Type B pancreatic cell (in vitro differentiated cells): ENCODE results near the gene TNRC6C. TPM values are rescaled to one million over a fixed set of nuclear protein-coding genes. Genes with fewer than 3 reads are reported as not detected.

Experiments
- DNase-seq: peaks from one replicate; pipeline ENCODE4 v3.0.0; 2021; ENCODE audit warnings: mixed read lengths; ENCODE audit not compliant: unreplicated experiment; ENCODE audit errors: extremely low spot score
- H3K27ac Mint-ChIP-seq: 2 replicates; pipeline ENCODE4 v1.8.0; 2021; ENCODE audit warnings: mild to moderate bottlenecking, mixed read lengths
- H3K27me3 Mint-ChIP-seq: 2 replicates; pipeline ENCODE4 v1.8.0; 2021; ENCODE audit warnings: mixed read lengths
- H3K36me3 Mint-ChIP-seq: 2 replicates; pipeline ENCODE4 v1.8.0; 2021; ENCODE audit warnings: mixed read lengths
- H3K4me1 Mint-ChIP-seq: one replicate; pipeline ENCODE4 v1.8.0; 2021; ENCODE audit warnings: mixed read lengths; ENCODE audit not compliant: unreplicated experiment
- H3K4me3 Mint-ChIP-seq: 2 replicates; pipeline ENCODE4 v1.8.0; 2021; ENCODE audit warnings: mild to moderate bottlenecking, mixed read lengths
- H3K9me3 Mint-ChIP-seq: 2 replicates; pipeline ENCODE4 v1.8.0; 2021; ENCODE audit warnings: mixed read lengths
- long read RNA-seq: library from polyadenylated mRNA; unstranded; transcript quantifications from one replicate; pipeline ENCODE4 v2.0.0, GENCODE V29; 2020
- total RNA-seq: library from RNA; stranded (reverse); gene quantifications from 2 replicates; pipeline ENCODE4 v1.2.1, GENCODE V29; 2021; ENCODE audit warnings: low replicate concordance
- TF ChIP-seq, protein P1 (sequence below): fragments of 200-600 bp; sonication (generic); conservative IDR thresholded peaks from 2 replicates; pipeline ENCODE4 v1.5.0; 2021; ENCODE audit warnings: antibody characterized with exemption, mild to moderate bottlenecking

TNRC6C gene
- total RNA-seq = 14.7 and 36.7 TPM in 2 replicates
- long read RNA-seq, partial matches to known transcripts = 2 of 3 reads
- long read RNA-seq, other reads (novel, unspliced or antisense) = 1 of 3 reads

GRCh38 chr17:77957857-77958715 lies at the start of gene TNRC6C:
Gene TNRC6C (plus strand): TSS chr17:77958703. CDS start chr17:78004207, 45,504 bp downstream.
- Mint-ChIP-seq H3K27ac (peak within 1 kb of the TSS; percentile 87), H3K36me3 (peaks cover 4% of the 10 kb centered on the region), H3K4me3 (peak within 1 kb of the TSS; percentile 94), H3K27me3 (peaks cover 63% of the 10 kb centered on the region), H3K4me1 (peaks cover 22% of the 10 kb centered on the region), H3K9me3 (no peaks in the 10 kb centered on the region)
- TF ChIP-seq, protein P1, sequence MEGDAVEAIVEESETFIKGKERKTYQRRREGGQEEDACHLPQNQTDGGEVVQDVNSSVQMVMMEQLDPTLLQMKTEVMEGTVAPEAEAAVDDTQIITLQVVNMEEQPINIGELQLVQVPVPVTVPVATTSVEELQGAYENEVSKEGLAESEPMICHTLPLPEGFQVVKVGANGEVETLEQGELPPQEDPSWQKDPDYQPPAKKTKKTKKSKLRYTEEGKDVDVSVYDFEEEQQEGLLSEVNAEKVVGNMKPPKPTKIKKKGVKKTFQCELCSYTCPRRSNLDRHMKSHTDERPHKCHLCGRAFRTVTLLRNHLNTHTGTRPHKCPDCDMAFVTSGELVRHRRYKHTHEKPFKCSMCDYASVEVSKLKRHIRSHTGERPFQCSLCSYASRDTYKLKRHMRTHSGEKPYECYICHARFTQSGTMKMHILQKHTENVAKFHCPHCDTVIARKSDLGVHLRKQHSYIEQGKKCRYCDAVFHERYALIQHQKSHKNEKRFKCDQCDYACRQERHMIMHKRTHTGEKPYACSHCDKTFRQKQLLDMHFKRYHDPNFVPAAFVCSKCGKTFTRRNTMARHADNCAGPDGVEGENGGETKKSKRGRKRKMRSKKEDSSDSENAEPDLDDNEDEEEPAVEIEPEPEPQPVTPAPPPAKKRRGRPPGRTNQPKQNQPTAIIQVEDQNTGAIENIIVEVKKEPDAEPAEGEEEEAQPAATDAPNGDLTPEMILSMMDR = no peak
- peak; percentile 99 for DNase-seq

GRCh38 chr17:77909236-77909635 lies 49.3 kb upstream of the TNRC6C start:
- TF ChIP-seq, protein P1 = no peak
- H3K27me3 Mint-ChIP-seq = peaks cover 35% of the 10 kb centered on the region
- no peak overlapping the region for H3K4me3 Mint-ChIP-seq
- no peaks in the 10 kb centered on the region for H3K9me3 Mint-ChIP-seq
- H3K27ac Mint-ChIP-seq = peak overlapping the region; percentile 53
- peaks cover 1% of the 10 kb centered on the region for H3K4me1 Mint-ChIP-seq
- no peaks in the 10 kb centered on the region for H3K36me3 Mint-ChIP-seq
- no peak for DNase-seq

GRCh38 chr17:77909816-77910215 lies 48.7 kb upstream of the TNRC6C start:
- Mint-ChIP-seq H3K27me3 (peaks cover 38% of the 10 kb centered on the region), H3K36me3 (no peaks in the 10 kb centered on the region), H3K4me1 (peaks cover 7% of the 10 kb centered on the region), H3K27ac (no peak overlapping the region), H3K9me3 (no peaks in the 10 kb centered on the region), H3K4me3 (no peak overlapping the region)
- DNase-seq = no peak
- TF ChIP-seq, protein P1 = no peak

- Mint-ChIP-seq H3K4me3 (peak overlapping the region; percentile 6), H3K9me3 (peaks cover 8% of the 10 kb centered on the region), H3K27ac (peak overlapping the region; percentile 7), H3K4me1 (peaks cover 23% of the 10 kb centered on the region), H3K36me3 (no peaks in the 10 kb centered on the region), H3K27me3 (peaks cover 63% of the 10 kb centered on the region)
- no peak for DNase-seq
- TF ChIP-seq, protein P1 = no peak
Measured at GRCh38 chr17:77914385-77915254, 43.9 kb upstream of the TNRC6C start.

DNA sequence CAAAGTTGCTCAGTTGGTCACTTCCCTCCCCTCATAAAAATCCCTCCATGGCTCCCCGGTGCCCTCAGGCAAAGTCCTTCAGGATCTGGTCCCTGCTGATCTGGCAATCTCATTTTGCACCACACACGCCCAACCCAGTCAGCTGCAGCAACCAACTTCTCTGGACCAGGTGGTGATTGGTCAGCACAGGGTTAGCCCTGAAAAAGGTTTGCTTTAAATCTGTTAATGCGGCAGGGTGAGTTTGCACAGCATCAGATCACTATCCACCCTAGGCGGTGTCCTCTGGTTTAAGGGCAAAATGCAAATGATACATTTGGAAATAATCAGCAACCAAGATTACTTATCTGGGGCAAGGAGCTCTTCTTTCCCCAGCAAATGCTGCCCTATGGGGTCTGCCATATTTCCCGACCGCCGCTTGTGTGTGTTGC lies 42.9 kb upstream of the TNRC6C start:
- H3K9me3 Mint-ChIP-seq = peaks cover 9% of the 10 kb centered on the region
- peak overlapping the region; percentile 3 for H3K27ac Mint-ChIP-seq
- H3K4me3 Mint-ChIP-seq = no peak overlapping the region
- H3K27me3 Mint-ChIP-seq = peaks cover 56% of the 10 kb centered on the region
- TF ChIP-seq, protein P1 = no peak
- DNase-seq = no peak
- no peaks in the 10 kb centered on the region for H3K36me3 Mint-ChIP-seq
- H3K4me1 Mint-ChIP-seq = peaks cover 23% of the 10 kb centered on the region
